H1 (cell line): ENCODE measurements around the gene GLYATL3. TPM values are rescaled to one million over a fixed set of nuclear protein-coding genes. Genes with fewer than 3 reads are reported as not detected.

Experiments
- CTCF ChIA-PET: fragments of 300-600 bp; sonication (Branson Sonifier 250); formaldehyde crosslinking; loops from one replicate; lab custom pipeline; 2021; ENCODE audit not compliant: partially characterized antibody; lab: Charles Lee
- POLR2A ChIA-PET: fragments of 300-600 bp; sonication (Branson Sonifier 250); formaldehyde crosslinking; loops from one replicate; lab custom pipeline; 2021; ENCODE audit warnings: inconsistent platforms; ENCODE audit not compliant: partially characterized antibody; lab: Charles Lee
- DNase-seq, 2 experiments: peaks; one replicate each; pipeline versions ENCODE4 v3.0.0 to v3.0.0-alpha.2; 2010 to 2022; ENCODE audit warnings: low spot score in 2 of 2, low read depth in 1 of 2, mixed read lengths in 1 of 2
- FAIRE-seq: peaks from 2 replicates; lab custom pipeline; 2011; peaks lifted over from hg19 to GRCh38; lab: Jason Lieb, UNC
- H2AFZ ChIP-seq: 2 replicates; pipeline ENCODE4 v1.8.1; 2012; ENCODE audit warnings: low read length, inconsistent platforms
- H2AK5ac ChIP-seq: 2 replicates; pipeline ENCODE4 v1.6.1; 2013; ENCODE audit warnings: low read depth, low read length
- H2BK120ac ChIP-seq: replicated peaks from 2 replicates; pipeline ENCODE3; 2013; ENCODE audit warnings: low read depth, low read length, inconsistent platforms
- H2BK12ac ChIP-seq: 2 replicates; pipeline ENCODE4 v1.6.1; 2013; ENCODE audit warnings: low read depth, low read length
- H2BK15ac ChIP-seq: 2 replicates; pipeline ENCODE4 v1.6.1; 2013; ENCODE audit warnings: low read length
- H2BK20ac ChIP-seq: 2 replicates; pipeline ENCODE4 v1.6.1; 2013; ENCODE audit warnings: low read length
- H2BK5ac ChIP-seq: 2 replicates; pipeline ENCODE4 v1.6.1; 2013; ENCODE audit warnings: low read depth, low read length
- H3K14ac ChIP-seq: 2 replicates; pipeline ENCODE4 v1.6.1; 2013; ENCODE audit warnings: inconsistent platforms; ENCODE audit not compliant: insufficient read length
- H3K18ac ChIP-seq: 2 replicates; pipeline ENCODE4 v1.6.1; 2013; ENCODE audit warnings: low read length; ENCODE audit errors: extremely low read depth
- H3K23ac ChIP-seq: 2 replicates; pipeline ENCODE4 v1.6.1; 2013; ENCODE audit warnings: inconsistent platforms; ENCODE audit not compliant: insufficient read length
- H3K23me2 ChIP-seq: 2 replicates; pipeline ENCODE4 v1.6.1; 2013; ENCODE audit warnings: low read depth, low read length
- H3K27ac ChIP-seq: 2 replicates; pipeline ENCODE4 v1.6.1; 2011; ENCODE audit warnings: low read depth, low read length, inconsistent platforms
- H3K27me3 ChIP-seq, 4 experiments: replicated peaks in 1 of 4; 1 replicate in 1 of 4; 2 replicates in 3 of 4; pipeline versions ENCODE4 v1.6.1 to v1.8.1; 2011 to 2013; ENCODE audit warnings: low read length in 3 of 4, mild to moderate bottlenecking in 3 of 4, inconsistent platforms in 2 of 4, mixed read lengths in 2 of 4, moderate library complexity in 1 of 4; ENCODE audit not compliant: control insufficient read depth in 3 of 4, insufficient read depth in 3 of 4; ENCODE audit errors: extremely low read depth in 1 of 4
- H3K36me3 ChIP-seq, 4 experiments: 2 replicates each; pipeline versions ENCODE4 v1.6.1 to v1.8.1; 2011 to 2013; ENCODE audit warnings: mild to moderate bottlenecking in 4 of 4, low read length in 3 of 4, moderate library complexity in 2 of 4, control low read depth in 1 of 4, inconsistent platforms in 1 of 4; ENCODE audit not compliant: insufficient read depth in 4 of 4, control insufficient read depth in 2 of 4
- H3K4ac ChIP-seq: replicated peaks from 2 replicates; pipeline ENCODE3; 2013; ENCODE audit warnings: low read length, low read depth, mixed read lengths, inconsistent platforms; ENCODE audit not compliant: insufficient read length
- H3K4me1 ChIP-seq, 4 experiments: replicated peaks in 1 of 4; 1 replicate in 1 of 4; 2 replicates in 3 of 4; pipeline versions ENCODE4 v1.6.1 to v1.8.1; 2011 to 2013; ENCODE audit warnings: low read length in 3 of 4, inconsistent platforms in 2 of 4, mixed read lengths in 1 of 4; ENCODE audit not compliant: insufficient read depth in 4 of 4, control insufficient read depth in 3 of 4
- H3K4me2 ChIP-seq, 2 experiments: 2 replicates each; pipeline versions ENCODE4 v1.6.1 to v1.8.1; 2011 to 2013; ENCODE audit warnings: low read depth in 2 of 2, low read length in 2 of 2, control low read depth in 1 of 2, inconsistent platforms in 1 of 2, mild to moderate bottlenecking in 1 of 2; ENCODE audit not compliant: insufficient read depth in 1 of 2
- H3K4me3 ChIP-seq, 4 experiments: fragments of 200-600, 300-600 bp in 1 of 4; sonication (generic), shearing (Covaris generic), sonication (Bioruptor Twin) in 1 of 4; 2 replicates each; pipeline versions ENCODE4 v1.5.1 to v1.8.1; 2011 to 2016; ENCODE audit warnings: low read length in 4 of 4, low read depth in 3 of 4, control low read depth in 2 of 4, inconsistent platforms in 2 of 4, mild to moderate bottlenecking in 2 of 4, mixed read lengths in 1 of 4, moderate library complexity in 1 of 4; ENCODE audit not compliant: insufficient read depth in 2 of 4; ENCODE audit errors: extremely low read depth in 1 of 4
- H3K56ac ChIP-seq: replicated peaks from 2 replicates; pipeline ENCODE3; 2013; ENCODE audit warnings: low read depth, mild to moderate bottlenecking, mixed read lengths, low read length, inconsistent platforms; ENCODE audit not compliant: insufficient read length
- H3K79me1 ChIP-seq: 2 replicates; pipeline ENCODE4 v1.6.1; 2013; ENCODE audit warnings: low read depth, low read length, control low read depth
- H3K79me2 ChIP-seq, 2 experiments: 2 replicates each; pipeline versions ENCODE4 v1.6.1 to v1.8.1; 2012 to 2013; ENCODE audit warnings: low read length in 2 of 2, mild to moderate bottlenecking in 2 of 2, inconsistent platforms in 1 of 2; ENCODE audit not compliant: insufficient read depth in 2 of 2, control insufficient read depth in 1 of 2
- H3K9ac ChIP-seq, 4 experiments: replicated peaks in 1 of 4; 1 replicate in 1 of 4; 2 replicates in 3 of 4; pipeline versions ENCODE4 v1.6.1 to v1.8.1; 2011 to 2013; ENCODE audit warnings: low read depth in 3 of 4, low read length in 3 of 4, control low read depth in 2 of 4, mild to moderate bottlenecking in 2 of 4, moderate library complexity in 2 of 4, inconsistent platforms in 1 of 4; ENCODE audit errors: extremely low read depth in 1 of 4
- H3K9me3 ChIP-seq, 2 experiments: 2 replicates each; pipeline versions ENCODE4 v1.6.1 to v1.8.1; 2012 to 2013; ENCODE audit warnings: mild to moderate bottlenecking in 2 of 2, moderate library complexity in 2 of 2, control low read depth in 1 of 2, inconsistent platforms in 1 of 2, low read depth in 1 of 2, low read length in 1 of 2, mixed read lengths in 1 of 2; ENCODE audit not compliant: insufficient read depth in 2 of 2
- H4K20me1 ChIP-seq, 2 experiments: replicated peaks in 1 of 2; 2 replicates each; pipeline versions ENCODE3 to v1.8.1; 2011 to 2013; ENCODE audit warnings: inconsistent platforms in 2 of 2, low read length in 2 of 2, mild to moderate bottlenecking in 1 of 2; ENCODE audit not compliant: insufficient read depth in 2 of 2, control insufficient read depth in 1 of 2
- H4K5ac ChIP-seq: 2 replicates; pipeline ENCODE4 v1.6.1; 2013; ENCODE audit warnings: low read length, low read depth, mixed read lengths, inconsistent platforms; ENCODE audit not compliant: insufficient read length
- H4K8ac ChIP-seq: 2 replicates; pipeline ENCODE4 v1.8.0; 2013; ENCODE audit warnings: mild to moderate bottlenecking, moderate library complexity, low read length, inconsistent platforms; ENCODE audit not compliant: insufficient read depth; ENCODE audit errors: extremely low read depth
- H4K91ac ChIP-seq: replicated peaks from 2 replicates; pipeline ENCODE3; 2013; ENCODE audit warnings: low read length, mixed read lengths, inconsistent platforms; ENCODE audit not compliant: insufficient read length
- ASH2L ChIP-seq: fragments of 200-600, 300-600 bp; sonication (generic); IDR thresholded peaks from one replicate; pipeline ENCODE4 v1.7.1; 2017; ENCODE audit warnings: low read length
- E2F6 ChIP-seq: IDR thresholded peaks from 2 replicates; pipeline ENCODE4 v1.6.1; 2012; ENCODE audit warnings: inconsistent platforms
- GABPA ChIP-seq: IDR thresholded peaks from 2 replicates; pipeline ENCODE4 v1.6.1; 2011; ENCODE audit warnings: mild to moderate bottlenecking, low read length, moderate library complexity, borderline replicate concordance; ENCODE audit not compliant: insufficient read depth
- MAX ChIP-seq: IDR thresholded peaks from 2 replicates; pipeline ENCODE4 v1.6.1; 2012; ENCODE audit warnings: inconsistent platforms
- NRF1 ChIP-seq: IDR thresholded peaks from 2 replicates; pipeline ENCODE4 v1.6.1; 2011; ENCODE audit warnings: mild to moderate bottlenecking, low read depth, low read length, improper control_type of control experiment
- POLR2AphosphoS5 ChIP-seq: IDR thresholded peaks from 2 replicates; pipeline ENCODE4 v1.6.1; 2011; ENCODE audit warnings: low read depth, low read length
- RAD21 ChIP-seq, 2 experiments: IDR thresholded peaks in 1 of 2; conservative IDR thresholded peaks in 1 of 2; 2 replicates each; pipeline ENCODE4 v1.6.1; 2011; ENCODE audit warnings: low read depth in 2 of 2, low read length in 2 of 2, improper control_type of control experiment in 1 of 2, inconsistent platforms in 1 of 2, mild to moderate bottlenecking in 1 of 2, moderate library complexity in 1 of 2
- SRF ChIP-seq: IDR thresholded peaks from 2 replicates; pipeline ENCODE4 v1.6.1; 2011; ENCODE audit warnings: mild to moderate bottlenecking, low read depth, low read length, moderate library complexity
- TAF1 ChIP-seq: IDR thresholded peaks from 2 replicates; pipeline ENCODE4 v1.6.1; 2011; ENCODE audit warnings: mild to moderate bottlenecking, low read depth, low read length
- TCF12 ChIP-seq: IDR thresholded peaks from 2 replicates; pipeline ENCODE4 v1.6.1; 2011; ENCODE audit warnings: low read depth, mild to moderate bottlenecking, low read length
- YY1 ChIP-seq: IDR thresholded peaks from 2 replicates; pipeline ENCODE4 v1.6.1; 2011; ENCODE audit warnings: low read depth, mild to moderate bottlenecking, low read length
- WGBS, 2 experiments: shearing (Covaris generic) in 1 of 2; methylation state at CpG; one replicate each; pipeline versions ENCODE4 v1.1.6 to v1.1.7; 2013 to 2015; ENCODE audit warnings: low lambda C conversion rate in 2 of 2, mixed read lengths in 2 of 2, inconsistent platforms in 1 of 2, low coverage in 1 of 2, missing lambda C conversion rate in 1 of 2; ENCODE audit not compliant: insufficient replicate concordance in 2 of 2, insufficient coverage in 1 of 2, insufficient read length in 1 of 2; ENCODE audit errors: extremely low coverage in 1 of 2, missing lambda C conversion rate in 1 of 2; 5-methylcytosine and 5-hydroxymethylcytosine counted together
- polyA plus RNA-seq, 7 experiments: library from polyadenylated mRNA; depleted of rRNA in 3 of 7; stranded (reverse) in 5 of 7; unstranded in 2 of 7; fragments of >200 nt in 5 of 7; fragments of 200-250 nt in 2 of 7; gene quantifications; 1 replicate in 5 of 7; 2 replicates in 1 of 7; 4 replicates in 1 of 7; pipeline versions ENCODE4 v1.2.1 to v1.2.3, GENCODE V29; 2011 to 2013; ENCODE audit warnings: missing spikeins in 2 of 7, mixed read lengths in 2 of 7
- total RNA-seq: library from RNA; stranded (reverse); fragmentation: NEBNext Ultra II Directional; extraction: Animal tissue kit (Norgen Biotek cat#: 25700); gene quantifications from 2 replicates; pipeline ENCODE4 v1.2.1, GENCODE V29; 2021
- TF ChIP-seq, protein P1 (sequence below): IDR thresholded peaks from 2 replicates; pipeline ENCODE4 v1.6.1; 2011; ENCODE audit warnings: low read depth, mild to moderate bottlenecking, low read length; ENCODE audit not compliant: insufficient read depth

Gene GLYATL3
- total and polyA plus RNA-seq, 2 of the 8 experiments (the other 6 are each of a cell fraction or from before 2014, with no cell fraction given): not detected

DNA sequence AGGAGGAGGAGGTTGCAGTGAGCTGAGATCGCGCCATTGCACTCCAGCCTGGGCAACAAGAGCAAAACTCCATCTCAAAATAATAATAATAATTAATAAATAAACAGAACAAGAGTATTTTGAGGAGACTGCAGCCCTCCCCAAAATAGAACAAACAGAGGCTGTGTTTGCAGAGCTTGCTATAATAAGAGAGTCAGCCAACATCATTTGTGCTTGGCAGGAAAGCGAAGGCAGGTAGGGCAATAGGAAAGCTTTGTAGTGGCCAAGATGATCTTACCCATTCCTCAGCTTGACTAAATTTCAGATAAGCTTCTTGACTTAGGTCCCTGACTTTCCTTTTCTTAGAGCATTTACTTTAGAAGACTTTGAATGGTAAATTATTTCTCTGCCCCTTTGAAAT is 57.5 kb downstream of the GLYATL3 start:
- Histone ChIP-seq H2AFZ (no peak overlapping the region), H2BK20ac (no peak overlapping the region), H2BK12ac (no peak overlapping the region), H3K79me1 (no peaks in the 10 kb centered on the region), H3K27ac (no peak overlapping the region), H3K23me2 (peaks cover 3% of the 10 kb centered on the region; the same call in 1 of the 2 replicates), H3K18ac (no peak overlapping the region), H2BK15ac (no peak overlapping the region), H4K91ac (no peak overlapping the region), H2BK5ac (no peak overlapping the region), H3K36me3 (peaks cover 2 to 60% (median 8%) of the 10 kb centered on the region in 4 experiments; a peak in 6 of 8 replicates), H3K4me3 (no peak overlapping the region), H3K56ac (no peak overlapping the region), H4K8ac (no peak overlapping the region), H4K5ac (no peak overlapping the region), H3K4ac (no peak overlapping the region), H3K27me3 (peaks cover 0 to 10% (median 1%) of the 10 kb centered on the region in 4 experiments; a peak in 4 of 7 replicates), H2AK5ac (no peak overlapping the region), H3K9ac (no peak overlapping the region), H3K14ac (no peak overlapping the region), H3K23ac (no peak overlapping the region), H2BK120ac (no peak overlapping the region), H4K20me1 (peaks cover 2 to 7% of the 10 kb centered on the region in 2 experiments), H3K4me1 (peaks cover 0 to 7% (median 2%) of the 10 kb centered on the region in 4 experiments; a peak in 3 of 7 replicates), H3K79me2 (peaks cover 0 to 18% of the 10 kb centered on the region in 2 experiments; a peak in 2 of 4 replicates), H3K4me2 (no peak overlapping the region), H3K9me3 (no peaks in the 10 kb centered on the region)
- POLR2A ChIA-PET: interaction anchor here (1.7 kb wide), 1 partner anchor 10 kb away, joined by 11 read pairs; no protein-coding TSS in a partner anchor
- CTCF ChIA-PET: interaction anchor here (0.5 to 0.7 kb wide), 2 partner anchors 760 to 1939 kb away, joined by 3 to 4 read pairs; no protein-coding TSS in a partner anchor
- 94% methylated on average over 3 of the region's 3 CpGs; no CpG with 5 or more reads in 1 of the 2 experiments for WGBS, 2 experiments
- no peak for FAIRE-seq
- DNase-seq: no peak
- TF ChIP-seq TAF1: no peak
- no peak for TF ChIP-seq YY1
- TF ChIP-seq E2F6: no peak
- TF ChIP-seq GABPA: no peak
- TF ChIP-seq TCF12: no peak
- no peak for TF ChIP-seq ASH2L
- TF ChIP-seq RAD21 (IDR thresholded peaks at IDR 0.05 in 1 of 2, conservative IDR thresholded peaks at IDR 0.05 in 1 of 2; ENCODE audit: low read depth in 2 of 2, low read length in 2 of 2): no peak
- TF ChIP-seq NRF1: no peak
- no peak for TF ChIP-seq POLR2AphosphoS5
- no peak for TF ChIP-seq SRF
- no peak for TF ChIP-seq MAX
- TF ChIP-seq, protein P1, sequence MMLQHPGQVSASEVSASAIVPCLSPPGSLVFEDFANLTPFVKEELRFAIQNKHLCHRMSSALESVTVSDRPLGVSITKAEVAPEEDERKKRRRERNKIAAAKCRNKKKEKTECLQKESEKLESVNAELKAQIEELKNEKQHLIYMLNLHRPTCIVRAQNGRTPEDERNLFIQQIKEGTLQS: no peak
